K562 (cell line): ENCODE results near the gene ZNF316. TPM values are rescaled to one million over a fixed set of nuclear protein-coding genes. Genes with fewer than 3 reads are reported as not detected.

ENCODE experiments used
- CREM ChIP-seq: IDR thresholded peaks from 2 replicates; pipeline ENCODE4 v1.6.1; 2014; ENCODE audit warnings: antibody characterized with exemption, low read depth
- DPF2 ChIP-seq: fragments of 450-650 bp; IDR thresholded peaks from 2 replicates; pipeline ENCODE4 v1.6.1; 2016
- EP300 ChIP-seq: IDR thresholded peaks from 2 replicates; pipeline ENCODE4 v1.6.1; 2012; ENCODE audit warnings: low read length, improper control_type of control experiment
- NCOA4 ChIP-seq: fragments of 450-650 bp; IDR thresholded peaks from 2 replicates; pipeline ENCODE4 v1.6.1; 2018; ENCODE audit warnings: mild to moderate bottlenecking; ENCODE audit not compliant: partially characterized antibody
- NFIC ChIP-seq: fragments of 450-650 bp; IDR thresholded peaks from 2 replicates; pipeline ENCODE4 v1.6.1; 2017; ENCODE audit warnings: mild to moderate bottlenecking, inconsistent platforms
- NRF1 ChIP-seq, 2 experiments: fragments of 450-650 bp; IDR thresholded peaks in 1 of 2; conservative IDR thresholded peaks in 1 of 2; 2 replicates each; pipeline ENCODE4 v1.6.1; 2014; ENCODE audit warnings: mild to moderate bottlenecking in 2 of 2
- SMARCE1 ChIP-seq: fragments of 450-650 bp; IDR thresholded peaks from 2 replicates; pipeline ENCODE4 v1.7.1; 2016; ENCODE audit warnings: mild to moderate bottlenecking
- TARDBP ChIP-seq: fragments of 450-650 bp; IDR thresholded peaks from 2 replicates; pipeline ENCODE4 v1.6.1; 2016
- ZFPM2 ChIP-seq: fragments of 250-450 bp; sonication (Bioruptor Pico); IDR thresholded peaks from 2 replicates; pipeline ENCODE4 v1.5.1; 2022; ENCODE audit warnings: mild to moderate bottlenecking
- ZNF232 ChIP-seq: sonication (generic); formaldehyde crosslinking; IDR thresholded peaks from 2 replicates; pipeline ENCODE4 v1.8.0; 2022; ENCODE audit warnings: mild to moderate bottlenecking, missing genetic modification reagents
- ZNF280A ChIP-seq: fragments of 450-650 bp; IDR thresholded peaks from 2 replicates; pipeline ENCODE4 v1.6.1; 2018; ENCODE audit warnings: mild to moderate bottlenecking, low read depth; ENCODE audit not compliant: partially characterized antibody
- ZNF695 ChIP-seq: fragments of 450-650 bp; formaldehyde crosslinking; IDR thresholded peaks from 2 replicates; pipeline ENCODE4 v1.4.0; 2020; ENCODE audit warnings: mild to moderate bottlenecking, moderate library complexity
- polyA plus RNA-seq, 8 experiments: library from polyadenylated mRNA; depleted of rRNA in 4 of 8; stranded (reverse) in 5 of 8; unstranded in 3 of 8; fragments of >200 nt; fragmentation: Nextera tagmentation in 2 of 8; fragmentation: Illumina TruSeq in 1 of 8; extraction: Ambion mirVana in 2 of 8; extraction: Trizol in 1 of 8; gene quantifications; 2 replicates each; pipeline versions ENCODE4 v1.2.1 to v1.2.3, GENCODE V29; 2011 to 2014; ENCODE audit warnings: inconsistent platforms in 1 of 8, missing spikeins in 1 of 8
- total RNA-seq, 7 experiments: library from RNA; depleted of rRNA in 6 of 7; stranded (reverse); fragments of >200 nt in 6 of 7; fragmentation: Illumina TruSeq in 2 of 7; extraction: Trizol in 2 of 7; gene quantifications; 2 replicates each; pipeline versions ENCODE4 v1.2.1 to v1.2.3, GENCODE V29; 2011 to 2021; ENCODE audit warnings: low replicate concordance in 1 of 7
- TF ChIP-seq, protein P1 (sequence below): fragments of 150-350 bp; IDR thresholded peaks from 2 replicates; pipeline ENCODE4 v1.6.1; 2014; ENCODE audit warnings: low read depth, mild to moderate bottlenecking, low read length, borderline replicate concordance
- TF ChIP-seq, protein P2 (sequence below): sonication (generic); formaldehyde crosslinking; IDR thresholded peaks from 2 replicates; pipeline ENCODE4 v1.8.0; 2023; ENCODE audit warnings: missing genetic modification reagents, mild to moderate bottlenecking, borderline replicate concordance
- TF ChIP-seq, protein P3 (sequence below): fragments of 200-800 bp; sonication (Bioruptor generic); IDR thresholded peaks from 2 replicates; pipeline ENCODE4 v1.6.1; 2017; ENCODE audit warnings: missing genetic modification characterization, missing compliant biosample characterization

Gene ZNF316
- total and polyA plus RNA-seq, 9 of the 15 experiments (the other 6 are each of a cell fraction or from before 2014, with no cell fraction given): 0.10 to 34.0 (median 8.6) TPM

- TF ChIP-seq ZNF280A (no peak), EP300 (0 out of 2 replicates have a peak, but pooled peaks have one; percentile 11), ZFPM2 (no peak), ZNF232 (CRISPR knock-in tag) (no peak), NCOA4 (no peak), NRF1 (conservative IDR thresholded peaks at IDR 0.05 in 1 of 2, IDR thresholded peaks at IDR 0.05 in 1 of 2) (no peak), ZNF695 (CRISPR knock-in tag) (no peak), CREM (peak; percentile 54; the same call in 1 of the 2 replicates), SMARCE1 (no peak), TARDBP (no peak), NFIC (no peak), DPF2 (peak; percentile 19; the same call in 1 of the 2 replicates)
- TF ChIP-seq, protein P1, sequence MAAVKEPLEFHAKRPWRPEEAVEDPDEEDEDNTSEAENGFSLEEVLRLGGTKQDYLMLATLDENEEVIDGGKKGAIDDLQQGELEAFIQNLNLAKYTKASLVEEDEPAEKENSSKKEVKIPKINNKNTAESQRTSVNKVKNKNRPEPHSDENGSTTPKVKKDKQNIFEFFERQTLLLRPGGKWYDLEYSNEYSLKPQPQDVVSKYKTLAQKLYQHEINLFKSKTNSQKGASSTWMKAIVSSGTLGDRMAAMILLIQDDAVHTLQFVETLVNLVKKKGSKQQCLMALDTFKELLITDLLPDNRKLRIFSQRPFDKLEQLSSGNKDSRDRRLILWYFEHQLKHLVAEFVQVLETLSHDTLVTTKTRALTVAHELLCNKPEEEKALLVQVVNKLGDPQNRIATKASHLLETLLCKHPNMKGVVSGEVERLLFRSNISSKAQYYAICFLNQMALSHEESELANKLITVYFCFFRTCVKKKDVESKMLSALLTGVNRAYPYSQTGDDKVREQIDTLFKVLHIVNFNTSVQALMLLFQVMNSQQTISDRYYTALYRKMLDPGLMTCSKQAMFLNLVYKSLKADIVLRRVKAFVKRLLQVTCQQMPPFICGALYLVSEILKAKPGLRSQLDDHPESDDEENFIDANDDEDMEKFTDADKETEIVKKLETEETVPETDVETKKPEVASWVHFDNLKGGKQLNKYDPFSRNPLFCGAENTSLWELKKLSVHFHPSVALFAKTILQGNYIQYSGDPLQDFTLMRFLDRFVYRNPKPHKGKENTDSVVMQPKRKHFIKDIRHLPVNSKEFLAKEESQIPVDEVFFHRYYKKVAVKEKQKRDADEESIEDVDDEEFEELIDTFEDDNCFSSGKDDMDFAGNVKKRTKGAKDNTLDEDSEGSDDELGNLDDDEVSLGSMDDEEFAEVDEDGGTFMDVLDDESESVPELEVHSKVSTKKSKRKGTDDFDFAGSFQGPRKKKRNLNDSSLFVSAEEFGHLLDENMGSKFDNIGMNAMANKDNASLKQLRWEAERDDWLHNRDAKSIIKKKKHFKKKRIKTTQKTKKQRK: no peak
- TF ChIP-seq, protein P2, sequence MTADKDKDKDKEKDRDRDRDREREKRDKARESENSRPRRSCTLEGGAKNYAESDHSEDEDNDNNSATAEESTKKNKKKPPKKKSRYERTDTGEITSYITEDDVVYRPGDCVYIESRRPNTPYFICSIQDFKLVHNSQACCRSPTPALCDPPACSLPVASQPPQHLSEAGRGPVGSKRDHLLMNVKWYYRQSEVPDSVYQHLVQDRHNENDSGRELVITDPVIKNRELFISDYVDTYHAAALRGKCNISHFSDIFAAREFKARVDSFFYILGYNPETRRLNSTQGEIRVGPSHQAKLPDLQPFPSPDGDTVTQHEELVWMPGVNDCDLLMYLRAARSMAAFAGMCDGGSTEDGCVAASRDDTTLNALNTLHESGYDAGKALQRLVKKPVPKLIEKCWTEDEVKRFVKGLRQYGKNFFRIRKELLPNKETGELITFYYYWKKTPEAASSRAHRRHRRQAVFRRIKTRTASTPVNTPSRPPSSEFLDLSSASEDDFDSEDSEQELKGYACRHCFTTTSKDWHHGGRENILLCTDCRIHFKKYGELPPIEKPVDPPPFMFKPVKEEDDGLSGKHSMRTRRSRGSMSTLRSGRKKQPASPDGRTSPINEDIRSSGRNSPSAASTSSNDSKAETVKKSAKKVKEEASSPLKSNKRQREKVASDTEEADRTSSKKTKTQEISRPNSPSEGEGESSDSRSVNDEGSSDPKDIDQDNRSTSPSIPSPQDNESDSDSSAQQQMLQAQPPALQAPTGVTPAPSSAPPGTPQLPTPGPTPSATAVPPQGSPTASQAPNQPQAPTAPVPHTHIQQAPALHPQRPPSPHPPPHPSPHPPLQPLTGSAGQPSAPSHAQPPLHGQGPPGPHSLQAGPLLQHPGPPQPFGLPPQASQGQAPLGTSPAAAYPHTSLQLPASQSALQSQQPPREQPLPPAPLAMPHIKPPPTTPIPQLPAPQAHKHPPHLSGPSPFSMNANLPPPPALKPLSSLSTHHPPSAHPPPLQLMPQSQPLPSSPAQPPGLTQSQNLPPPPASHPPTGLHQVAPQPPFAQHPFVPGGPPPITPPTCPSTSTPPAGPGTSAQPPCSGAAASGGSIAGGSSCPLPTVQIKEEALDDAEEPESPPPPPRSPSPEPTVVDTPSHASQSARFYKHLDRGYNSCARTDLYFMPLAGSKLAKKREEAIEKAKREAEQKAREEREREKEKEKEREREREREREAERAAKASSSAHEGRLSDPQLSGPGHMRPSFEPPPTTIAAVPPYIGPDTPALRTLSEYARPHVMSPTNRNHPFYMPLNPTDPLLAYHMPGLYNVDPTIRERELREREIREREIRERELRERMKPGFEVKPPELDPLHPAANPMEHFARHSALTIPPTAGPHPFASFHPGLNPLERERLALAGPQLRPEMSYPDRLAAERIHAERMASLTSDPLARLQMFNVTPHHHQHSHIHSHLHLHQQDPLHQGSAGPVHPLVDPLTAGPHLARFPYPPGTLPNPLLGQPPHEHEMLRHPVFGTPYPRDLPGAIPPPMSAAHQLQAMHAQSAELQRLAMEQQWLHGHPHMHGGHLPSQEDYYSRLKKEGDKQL (CRISPR knock-in tag): no peak
- TF ChIP-seq, protein P3, sequence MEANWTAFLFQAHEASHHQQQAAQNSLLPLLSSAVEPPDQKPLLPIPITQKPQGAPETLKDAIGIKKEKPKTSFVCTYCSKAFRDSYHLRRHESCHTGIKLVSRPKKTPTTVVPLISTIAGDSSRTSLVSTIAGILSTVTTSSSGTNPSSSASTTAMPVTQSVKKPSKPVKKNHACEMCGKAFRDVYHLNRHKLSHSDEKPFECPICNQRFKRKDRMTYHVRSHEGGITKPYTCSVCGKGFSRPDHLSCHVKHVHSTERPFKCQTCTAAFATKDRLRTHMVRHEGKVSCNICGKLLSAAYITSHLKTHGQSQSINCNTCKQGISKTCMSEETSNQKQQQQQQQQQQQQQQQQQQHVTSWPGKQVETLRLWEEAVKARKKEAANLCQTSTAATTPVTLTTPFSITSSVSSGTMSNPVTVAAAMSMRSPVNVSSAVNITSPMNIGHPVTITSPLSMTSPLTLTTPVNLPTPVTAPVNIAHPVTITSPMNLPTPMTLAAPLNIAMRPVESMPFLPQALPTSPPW (CRISPR knock-in tag): no peak
Measured at GRCh38 chr7:6637544-6638229, 569 bp downstream of the ZNF316 start (continued).
